HUES6 (cell line): Measurements from ENCODE around the gene RAC3.

Experiments
- H3K27ac ChIP-seq: 2 replicates; pipeline ENCODE4 v1.7.0; 2013; ENCODE audit warnings: low read depth, mild to moderate bottlenecking, low read length, inconsistent platforms
- H3K27me3 ChIP-seq: 2 replicates; pipeline ENCODE4 v1.6.1; 2013; ENCODE audit warnings: low read length; ENCODE audit not compliant: control insufficient read depth, insufficient read depth
- H3K36me3 ChIP-seq: 2 replicates; pipeline ENCODE4 v1.6.1; 2013; ENCODE audit warnings: low read length; ENCODE audit not compliant: control insufficient read depth, insufficient read depth
- H3K4me1 ChIP-seq: 2 replicates; pipeline ENCODE4 v1.6.1; 2013; ENCODE audit warnings: low read length; ENCODE audit not compliant: control insufficient read depth, insufficient read depth
- H3K4me3 ChIP-seq: 2 replicates; pipeline ENCODE4 v1.5.1; 2013; ENCODE audit warnings: low read depth, low read length
- H3K9ac ChIP-seq: one replicate; pipeline ENCODE4 v1.6.1; 2013; ENCODE audit warnings: mild to moderate bottlenecking, low read length
- H3K9me3 ChIP-seq: 2 replicates; pipeline ENCODE4 v1.6.1; 2013; ENCODE audit warnings: low read depth, low read length; ENCODE audit not compliant: control insufficient read depth, insufficient read depth

The RAC3 gene

GRCh38 chr17:82008258-82008940 lies 23.1 kb upstream of the RAC3 start:
- no peak overlapping the region for H3K4me3 ChIP-seq
- no peak overlapping the region for H3K9ac ChIP-seq
- peaks cover 19% of the 10 kb centered on the region; the same call in 1 of the 2 replicates for H3K4me1 ChIP-seq
- H3K27me3 ChIP-seq: no peaks in the 10 kb centered on the region
- H3K27ac ChIP-seq: no peak overlapping the region
- no peaks in the 10 kb centered on the region for H3K9me3 ChIP-seq
- H3K36me3 ChIP-seq: no peaks in the 10 kb centered on the region; the same call in 1 of the 2 replicates

- no peak overlapping the region for H3K27ac ChIP-seq
- peaks cover 16% of the 10 kb centered on the region; the same call in 1 of the 2 replicates for H3K4me1 ChIP-seq
- H3K9ac ChIP-seq: no peak overlapping the region
- no peaks in the 10 kb centered on the region; the same call in 1 of the 2 replicates for H3K36me3 ChIP-seq
- H3K4me3 ChIP-seq: no peak overlapping the region
- H3K9me3 ChIP-seq: no peaks in the 10 kb centered on the region
- no peaks in the 10 kb centered on the region for H3K27me3 ChIP-seq
Observed at GRCh38 chr17:82008941-82009405, 22.5 kb upstream of the RAC3 start.

GRCh38 chr17:82009413-82009812 lies 22.1 kb upstream of the RAC3 start:
- no peaks in the 10 kb centered on the region for H3K27me3 ChIP-seq

GRCh38 chr17:82010575-82011525 lies 20.6 kb upstream of the RAC3 start:
- Histone ChIP-seq H3K36me3 (no peaks in the 10 kb centered on the region; the same call in 1 of the 2 replicates), H3K9me3 (no peaks in the 10 kb centered on the region), H3K27ac (no peak overlapping the region), H3K27me3 (no peaks in the 10 kb centered on the region), H3K4me1 (peaks cover 16% of the 10 kb centered on the region; the same call in 1 of the 2 replicates), H3K4me3 (no peak overlapping the region), H3K9ac (no peak overlapping the region)

More at GRCh38 chr17:82009413-82009812, 22.1 kb upstream of the RAC3 start:
- Histone ChIP-seq H3K36me3 (no peaks in the 10 kb centered on the region; the same call in 1 of the 2 replicates), H3K9me3 (no peaks in the 10 kb centered on the region), H3K9ac (no peak overlapping the region), H3K4me3 (no peak overlapping the region), H3K27ac (no peak overlapping the region), H3K4me1 (peaks cover 16% of the 10 kb centered on the region; the same call in 1 of the 2 replicates)

- Histone ChIP-seq H3K36me3 (no peaks in the 10 kb centered on the region; the same call in 1 of the 2 replicates), H3K9ac (no peak overlapping the region), H3K27me3 (no peaks in the 10 kb centered on the region), H3K27ac (0 out of 2 replicates have a peak overlapping the region, but pooled peaks have one; percentile 61), H3K9me3 (no peaks in the 10 kb centered on the region), H3K4me3 (no peak overlapping the region), H3K4me1 (peaks cover 16% of the 10 kb centered on the region; the same call in 1 of the 2 replicates)
Observed at GRCh38 chr17:82011617-82012187, 19.8 kb upstream of the RAC3 start.

GRCh38 chr17:82012261-82012639 lies 19.2 kb upstream of the RAC3 start:
- Histone ChIP-seq H3K9ac (peak overlapping the region; percentile 27), H3K27ac (peak overlapping the region; percentile 61; the same call in 1 of the 2 replicates), H3K36me3 (peaks cover under 1% of the 10 kb centered on the region), H3K4me1 (peaks cover 16% of the 10 kb centered on the region; the same call in 1 of the 2 replicates), H3K27me3 (no peaks in the 10 kb centered on the region), H3K9me3 (no peaks in the 10 kb centered on the region), H3K4me3 (no peak overlapping the region)

GRCh38 chr17:82012640-82013295 lies 18.7 kb upstream of the RAC3 start:
- peak overlapping the region; percentile 50 for H3K9ac ChIP-seq
- no peaks in the 10 kb centered on the region for H3K9me3 ChIP-seq
- peaks cover 16% of the 10 kb centered on the region; the same call in 1 of the 2 replicates for H3K4me1 ChIP-seq
- no peaks in the 10 kb centered on the region for H3K27me3 ChIP-seq
- H3K36me3 ChIP-seq: peaks cover 5% of the 10 kb centered on the region
- H3K4me3 ChIP-seq: no peak overlapping the region
- H3K27ac ChIP-seq: peak overlapping the region; percentile 61; the same call in 1 of the 2 replicates

GRCh38 chr17:82013341-82013740 lies 18.1 kb upstream of the RAC3 start:
- Histone ChIP-seq H3K9ac (peak overlapping the region; percentile 50), H3K9me3 (no peaks in the 10 kb centered on the region), H3K4me3 (no peak overlapping the region), H3K36me3 (peaks cover 8% of the 10 kb centered on the region), H3K4me1 (peaks cover 16% of the 10 kb centered on the region; the same call in 1 of the 2 replicates), H3K27ac (peak overlapping the region; percentile 61; the same call in 1 of the 2 replicates), H3K27me3 (no peaks in the 10 kb centered on the region)

GRCh38 chr17:82013772-82014321 lies 17.6 kb upstream of the RAC3 start:
- Histone ChIP-seq H3K9ac (no peak overlapping the region), H3K4me1 (peaks cover 16% of the 10 kb centered on the region; the same call in 1 of the 2 replicates), H3K27me3 (no peaks in the 10 kb centered on the region), H3K27ac (no peak overlapping the region; the same call in 1 of the 2 replicates), H3K36me3 (peaks cover 14% of the 10 kb centered on the region), H3K9me3 (no peaks in the 10 kb centered on the region), H3K4me3 (no peak overlapping the region)

GRCh38 chr17:82014432-82014831 lies 17.0 kb upstream of the RAC3 start:
- Histone ChIP-seq H3K9ac (no peak overlapping the region), H3K36me3 (peaks cover 18% of the 10 kb centered on the region), H3K27me3 (no peaks in the 10 kb centered on the region), H3K4me3 (no peak overlapping the region), H3K9me3 (no peaks in the 10 kb centered on the region), H3K4me1 (peaks cover 16% of the 10 kb centered on the region; the same call in 1 of the 2 replicates), H3K27ac (no peak overlapping the region)
